GM18499 (cell line): ENCODE data around the gene PARP2.

ENCODE experiments used
- ATAC-seq: cut with Tn5 transposase; IDR thresholded peaks from one replicate; pipeline ENCODE4 v1.9.1; 2021; ENCODE audit warnings: moderate number of reproducible peaks; ENCODE audit not compliant: insufficient read depth, unreplicated experiment

Gene PARP2

DNA sequence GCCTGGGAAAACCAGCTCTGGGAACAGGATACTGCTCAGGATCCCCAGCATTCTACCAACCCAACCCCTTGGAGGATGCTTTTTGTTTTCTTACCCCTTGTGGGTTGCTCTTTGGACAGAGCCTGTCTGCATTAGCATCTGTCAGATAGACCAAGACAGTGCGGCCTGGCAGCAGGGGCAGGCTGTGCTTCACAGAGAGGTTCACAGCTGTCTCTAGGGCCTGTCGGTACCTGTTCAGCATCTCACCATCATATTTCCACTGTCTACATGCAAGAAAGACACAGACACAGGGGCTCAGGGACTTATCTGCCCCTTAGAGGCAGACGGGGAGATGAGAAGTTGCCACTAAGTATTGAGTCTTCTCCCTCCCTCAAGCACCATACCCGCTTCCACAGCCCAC is 48.1 kb downstream of the PARP2 start:
- ATAC-seq = no peak

DNA sequence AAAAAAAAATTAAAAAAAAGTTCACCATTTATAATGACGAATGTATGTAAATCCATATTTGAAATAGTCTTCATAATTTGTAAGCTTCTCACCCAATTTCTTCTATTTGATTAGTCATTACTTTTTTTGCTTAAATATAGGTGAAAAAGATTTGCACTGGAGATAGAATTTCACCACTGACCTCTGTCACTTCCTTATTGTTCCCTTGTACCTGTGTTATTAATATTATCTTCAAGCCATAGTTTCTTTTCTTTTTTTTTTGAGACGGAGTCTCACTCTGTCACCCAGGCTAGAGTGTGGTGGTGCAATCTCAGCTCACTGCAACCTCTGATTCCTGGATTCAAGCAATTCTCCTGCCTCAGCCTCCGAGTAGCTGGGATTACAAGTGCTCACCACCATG is 54.1 kb downstream of the PARP2 start:
- ATAC-seq = no peak

DNA sequence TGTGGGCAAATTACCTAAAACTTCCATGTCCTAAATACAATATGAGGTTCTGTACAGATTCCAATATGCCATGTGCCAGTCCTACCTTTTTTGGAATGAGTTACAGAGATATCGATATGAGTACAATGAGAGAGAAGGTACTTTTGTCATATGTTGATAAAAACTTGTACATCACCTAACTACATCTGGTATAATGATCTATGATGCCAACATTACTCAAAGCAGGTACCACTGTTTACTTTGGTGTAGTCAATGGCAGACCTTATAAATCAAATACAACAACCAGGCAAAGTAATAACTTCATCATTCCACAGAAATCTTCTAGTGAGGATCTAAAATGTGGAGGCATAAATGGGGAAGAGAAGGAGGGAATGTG is 57.1 kb downstream of the PARP2 start:
- no peak for ATAC-seq

DNA sequence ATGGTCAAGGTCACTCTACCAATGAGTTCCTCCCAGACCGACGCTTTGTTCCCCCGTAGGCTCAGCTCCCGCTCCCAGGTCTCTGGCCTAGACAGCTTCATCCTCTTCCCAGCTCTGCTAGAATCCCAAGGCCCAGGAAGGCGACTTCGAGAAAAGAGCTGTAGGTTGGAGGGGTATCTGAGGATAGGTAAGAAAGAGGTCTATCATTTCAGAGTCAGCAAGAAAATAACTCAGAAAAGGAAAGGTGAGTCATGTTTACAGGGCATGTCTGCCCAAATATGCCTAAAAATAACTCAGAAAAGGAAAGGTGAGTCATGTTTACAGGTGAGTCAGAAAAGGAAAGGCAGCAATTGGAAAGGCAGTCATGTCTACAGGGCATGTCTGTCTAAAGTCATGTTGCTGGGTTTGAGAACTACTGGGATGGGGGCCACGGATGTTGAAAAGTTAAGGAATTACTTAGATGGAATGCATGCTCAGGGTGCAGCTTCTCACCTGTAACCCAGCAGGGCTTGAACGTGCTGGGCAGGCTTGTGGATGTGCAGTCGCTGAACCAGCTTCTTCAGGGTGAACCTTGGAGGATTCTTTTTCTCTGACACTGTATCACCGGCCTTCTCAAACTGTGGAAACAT is 57.6 kb downstream of the PARP2 start:
- ATAC-seq = peak; percentile 70

DNA sequence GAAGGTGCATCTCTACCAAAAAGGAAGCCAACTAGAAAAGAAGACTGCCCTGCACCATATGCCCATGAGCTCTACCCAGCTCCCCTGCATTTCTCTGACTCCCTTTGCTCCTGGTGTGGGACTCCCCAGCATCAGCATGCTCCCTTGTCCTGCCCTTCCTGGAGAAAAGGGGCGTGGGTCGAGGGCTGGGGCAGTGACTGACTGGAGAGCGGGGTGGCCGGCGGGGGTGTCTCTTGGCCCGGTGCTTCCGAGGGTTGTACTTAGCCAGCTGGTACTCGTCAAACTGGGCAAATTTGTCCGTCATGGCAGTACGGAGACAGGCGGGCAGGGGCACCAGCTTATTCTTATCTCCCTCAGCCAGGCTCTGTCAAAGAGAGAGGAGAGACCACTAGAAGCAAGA is 60.1 kb downstream of the PARP2 start:
- ATAC-seq = no peak
